Liver (tissue), 3 donors: ENCODE measurements around the gene CAPN15.

Experiments
- ATF3 ChIP-seq: IDR thresholded peaks from 2 replicates; pipeline ENCODE4 v1.6.1; 2016; ENCODE audit warnings: antibody characterized with exemption
- CTCF ChIP-seq: fragments of 150-350 bp; IDR thresholded peaks from 2 replicates; pipeline ENCODE4 v1.5.1; 2017; ENCODE audit warnings: improper control_type of control experiment, low read depth, low read length; ENCODE audit not compliant: missing input control
- EGR1 ChIP-seq, 2 donors: IDR thresholded peaks; 2 replicates each; pipeline ENCODE4 v1.6.1; 2016 to 2018; ENCODE audit warnings: antibody characterized with exemption in 2 of 2, low read depth in 2 of 2
- FOXA2 ChIP-seq: IDR thresholded peaks from 2 replicates; pipeline ENCODE4 v1.6.1; 2016; ENCODE audit warnings: antibody characterized with exemption
- GABPA ChIP-seq, 2 donors: IDR thresholded peaks in 1 of 2; conservative IDR thresholded peaks in 1 of 2; 2 replicates each; pipeline ENCODE4 v1.6.1; 2016; ENCODE audit warnings: antibody characterized with exemption in 2 of 2, mild to moderate bottlenecking in 1 of 2, moderate library complexity in 1 of 2
- JUND ChIP-seq, 2 donors: IDR thresholded peaks; 2 replicates each; pipeline ENCODE4 v1.6.1; 2016; ENCODE audit warnings: antibody characterized with exemption in 2 of 2
- MAX ChIP-seq: IDR thresholded peaks from 2 replicates; pipeline ENCODE4 v1.6.1; 2016; ENCODE audit warnings: antibody characterized with exemption
- RAD21 ChIP-seq, 2 donors: IDR thresholded peaks; 2 replicates each; pipeline ENCODE4 v1.6.1; 2016; ENCODE audit warnings: antibody characterized with exemption in 2 of 2, mild to moderate bottlenecking in 2 of 2
- REST ChIP-seq: IDR thresholded peaks from 2 replicates; pipeline ENCODE4 v1.6.1; 2016; ENCODE audit warnings: antibody characterized with exemption, mild to moderate bottlenecking
- RXRA ChIP-seq, 2 donors: IDR thresholded peaks; 2 replicates each; pipeline ENCODE4 v1.6.1; 2017 to 2018; ENCODE audit warnings: antibody characterized with exemption in 2 of 2, mild to moderate bottlenecking in 1 of 2
- SP1 ChIP-seq: IDR thresholded peaks from 2 replicates; pipeline ENCODE4 v1.6.1; 2018; ENCODE audit warnings: antibody characterized with exemption, mild to moderate bottlenecking
- TAF1 ChIP-seq: conservative IDR thresholded peaks from 2 replicates; pipeline ENCODE4 v1.6.1; 2016; ENCODE audit warnings: antibody characterized with exemption, mild to moderate bottlenecking
- YY1 ChIP-seq: IDR thresholded peaks from 2 replicates; pipeline ENCODE4 v1.6.1; 2016; ENCODE audit warnings: antibody characterized with exemption, mild to moderate bottlenecking
- ZBTB33 ChIP-seq: IDR thresholded peaks from 2 replicates; pipeline ENCODE4 v1.6.1; 2016; ENCODE audit warnings: antibody characterized with exemption
- donor health status: healthy.
- donor health status: healthy.

GRCh38 chr16:489606-490005 lies 37.9 kb upstream of the CAPN15 start:
- no peak for TF ChIP-seq SP1
- no peak for TF ChIP-seq MAX
- no peak for TF ChIP-seq TAF1
- no peak for TF ChIP-seq CTCF
- TF ChIP-seq FOXA2 = no peak
- TF ChIP-seq REST = no peak
- TF ChIP-seq RXRA (IDR thresholded peaks at IDR 0.05) = no peak
- no peak for TF ChIP-seq EGR1 (IDR thresholded peaks at IDR 0.05; ENCODE audit: low read depth in 2 of 2)
- no peak for TF ChIP-seq ATF3
- TF ChIP-seq YY1 = no peak
- TF ChIP-seq RAD21 (IDR thresholded peaks at IDR 0.05) = no peak
- TF ChIP-seq GABPA (IDR thresholded peaks at IDR 0.05 in 1 of 2, conservative IDR thresholded peaks at IDR 0.05 in 1 of 2) = no peak
- no peak for TF ChIP-seq JUND (IDR thresholded peaks at IDR 0.05)
- no peak for TF ChIP-seq ZBTB33
